ENCODE measurements around the gene CCDC97.
A peak's percentile ranks its signal among the peaks of the same experiment; 100 is the strongest.
"Not testable (repeated sequence)": the region's sequence is repeated elsewhere in the genome, so short reads cannot be mapped to it uniquely, and the experiment has no call there.

Gene CCDC97

DNA sequence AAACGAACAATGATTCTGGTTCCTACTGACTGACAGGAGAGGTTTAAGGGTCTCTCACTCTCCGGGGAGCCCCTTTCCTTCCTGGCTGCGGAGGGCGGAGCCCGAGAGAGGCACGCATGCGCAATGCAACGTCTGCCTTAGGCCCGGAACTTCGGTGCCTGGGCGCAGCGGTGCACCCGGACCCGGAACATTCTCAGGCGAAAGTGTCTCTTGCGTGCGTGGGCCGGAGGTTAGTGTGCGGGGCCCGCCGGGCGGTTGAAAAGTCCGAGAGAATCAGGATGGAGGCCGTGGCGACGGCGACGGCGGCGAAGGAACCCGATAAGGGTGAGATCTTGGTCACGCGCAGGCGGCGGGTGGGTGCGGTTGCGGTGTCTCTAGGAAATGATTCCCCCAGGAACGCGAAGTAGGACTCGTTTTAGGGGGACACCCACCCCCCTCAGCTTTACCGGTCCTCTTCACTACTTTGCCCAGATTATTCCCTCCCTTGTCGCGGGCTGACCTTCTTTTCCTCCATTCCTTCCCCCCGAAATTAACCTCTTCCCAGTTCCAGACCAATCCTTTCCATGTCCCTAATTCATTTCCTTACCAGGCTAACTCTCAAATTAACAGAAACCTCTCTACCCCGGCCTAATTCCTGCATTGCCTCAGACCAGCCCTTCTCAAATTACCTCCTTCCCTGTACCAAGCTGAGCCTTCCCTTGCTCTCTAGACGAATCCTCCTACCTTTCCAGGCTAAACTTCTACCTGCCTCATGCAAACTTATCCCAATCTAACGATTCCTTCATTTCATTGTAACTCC is at the start of gene CCDC97:
TSS of gene CCDC97 (plus strand) at position 140 of the 799 bp plus-strand sequence. CDS start at position 279, 139 bp downstream.
- DNase-seq = peak; percentile 94

DNA sequence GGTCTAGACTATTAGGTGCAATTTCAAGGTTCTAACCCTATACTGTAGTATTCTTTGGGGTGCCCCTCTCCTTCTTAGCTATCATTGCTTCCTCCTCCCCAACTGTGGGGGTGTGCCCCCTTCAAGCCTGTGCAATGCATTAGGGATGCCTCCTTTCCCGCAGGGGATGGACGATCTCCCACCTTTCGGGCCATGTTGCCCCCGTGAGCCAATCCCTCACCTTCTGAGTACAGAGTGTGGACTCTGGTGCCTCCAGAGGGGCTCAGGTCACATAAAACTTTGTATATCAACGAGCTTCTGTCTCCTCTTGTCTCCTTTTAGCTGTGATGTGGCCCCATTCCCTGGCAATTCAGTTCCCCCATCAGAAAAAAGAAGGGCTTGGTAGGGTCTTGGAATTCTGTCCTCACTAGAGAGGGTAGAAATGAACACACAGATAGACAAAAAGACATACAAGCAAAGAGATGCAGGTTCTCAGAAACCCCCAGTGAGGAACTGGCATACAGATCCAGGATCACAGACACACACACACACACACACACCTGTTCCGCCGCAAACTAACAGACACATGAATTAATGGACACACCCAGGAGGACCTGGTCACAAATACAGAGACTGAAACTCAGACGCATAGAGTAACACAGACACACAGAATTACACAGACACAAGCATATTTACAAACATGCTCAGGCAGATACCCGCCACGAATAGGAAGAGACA is 48.3 kb upstream of the CCDC97 start:
- DNase-seq = no peak

DNA sequence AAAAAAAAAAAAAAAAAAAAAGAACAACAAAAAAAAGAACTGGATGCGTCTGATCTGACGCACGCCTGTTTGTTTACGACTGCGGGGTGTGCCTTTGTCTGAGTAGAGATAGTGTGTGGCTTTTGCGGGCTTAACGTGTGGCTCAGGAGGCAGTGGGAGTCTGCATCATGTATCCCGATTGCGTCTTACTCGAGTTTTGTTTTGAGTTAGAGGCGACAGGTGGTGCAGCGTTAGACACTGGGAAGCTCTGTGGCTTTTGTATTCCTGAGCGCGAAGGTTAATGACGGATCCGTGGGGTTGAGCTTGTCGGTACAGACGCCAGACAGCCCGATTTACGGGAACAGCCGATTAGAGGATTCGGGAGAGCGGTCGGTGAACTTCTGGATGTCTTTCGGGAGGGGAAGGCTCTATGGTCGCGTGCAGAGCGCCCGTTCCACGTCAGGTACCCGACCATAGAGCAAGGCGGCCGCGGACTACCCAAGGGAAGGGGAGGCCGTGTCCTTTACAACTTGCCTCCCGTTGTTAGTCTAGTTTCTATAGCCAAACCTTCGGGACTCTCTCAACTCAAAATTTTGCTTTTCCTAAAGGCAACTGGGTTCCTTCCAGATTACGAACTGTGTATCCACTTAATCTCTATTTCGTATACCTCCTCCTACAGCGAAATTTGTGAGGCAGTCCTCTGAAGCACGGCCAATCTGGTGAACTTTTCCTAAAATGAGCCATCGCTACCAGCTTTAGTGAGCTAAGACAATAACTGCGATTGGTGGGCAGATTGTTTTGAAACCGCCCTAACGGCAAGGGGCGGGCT is 46.7 kb upstream of the CCDC97 start:
- DNase-seq = peak; percentile 84

DNA sequence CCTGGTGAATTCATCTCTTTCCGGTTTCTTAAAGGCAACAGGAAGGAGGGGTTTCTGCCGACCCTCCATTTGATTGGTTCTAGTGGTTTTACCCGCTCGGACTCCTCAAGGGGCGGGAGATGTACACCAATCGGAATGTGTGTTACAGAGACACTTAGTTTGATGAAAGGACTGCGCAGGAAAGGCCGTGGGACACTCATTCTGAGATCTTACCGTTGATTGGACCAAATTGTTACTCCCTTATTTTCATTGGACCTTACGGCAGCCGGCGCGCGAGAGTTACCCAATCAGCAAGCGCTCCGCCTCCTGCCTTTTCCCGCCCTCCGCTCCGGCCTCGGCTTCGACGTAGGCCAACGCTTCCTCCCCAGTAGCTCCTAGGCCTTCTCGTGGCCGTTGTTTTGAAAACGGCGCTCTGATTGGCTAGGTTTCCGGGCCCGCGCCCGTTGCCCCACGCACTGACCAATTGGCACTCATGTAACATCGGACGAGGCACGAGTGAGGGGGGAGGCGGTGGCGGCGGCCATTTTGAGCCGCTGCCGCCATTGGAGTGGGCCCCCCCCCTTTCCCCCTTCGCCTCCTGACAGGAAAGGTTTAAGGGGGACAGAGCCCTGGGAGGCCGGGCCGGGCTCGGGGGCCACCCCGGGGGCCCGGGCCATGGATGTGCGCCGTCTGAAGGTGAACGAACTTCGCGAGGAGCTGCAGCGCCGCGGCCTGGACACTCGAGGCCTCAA is 46.0 kb upstream of the CCDC97 start, which contains the start of gene HNRNPUL1:
TSS of gene HNRNPUL1 (plus strand) at position 523 of the 731 bp plus-strand sequence. CDS start at position 655, 132 bp downstream.
- peak; percentile 100 for DNase-seq

DNA sequence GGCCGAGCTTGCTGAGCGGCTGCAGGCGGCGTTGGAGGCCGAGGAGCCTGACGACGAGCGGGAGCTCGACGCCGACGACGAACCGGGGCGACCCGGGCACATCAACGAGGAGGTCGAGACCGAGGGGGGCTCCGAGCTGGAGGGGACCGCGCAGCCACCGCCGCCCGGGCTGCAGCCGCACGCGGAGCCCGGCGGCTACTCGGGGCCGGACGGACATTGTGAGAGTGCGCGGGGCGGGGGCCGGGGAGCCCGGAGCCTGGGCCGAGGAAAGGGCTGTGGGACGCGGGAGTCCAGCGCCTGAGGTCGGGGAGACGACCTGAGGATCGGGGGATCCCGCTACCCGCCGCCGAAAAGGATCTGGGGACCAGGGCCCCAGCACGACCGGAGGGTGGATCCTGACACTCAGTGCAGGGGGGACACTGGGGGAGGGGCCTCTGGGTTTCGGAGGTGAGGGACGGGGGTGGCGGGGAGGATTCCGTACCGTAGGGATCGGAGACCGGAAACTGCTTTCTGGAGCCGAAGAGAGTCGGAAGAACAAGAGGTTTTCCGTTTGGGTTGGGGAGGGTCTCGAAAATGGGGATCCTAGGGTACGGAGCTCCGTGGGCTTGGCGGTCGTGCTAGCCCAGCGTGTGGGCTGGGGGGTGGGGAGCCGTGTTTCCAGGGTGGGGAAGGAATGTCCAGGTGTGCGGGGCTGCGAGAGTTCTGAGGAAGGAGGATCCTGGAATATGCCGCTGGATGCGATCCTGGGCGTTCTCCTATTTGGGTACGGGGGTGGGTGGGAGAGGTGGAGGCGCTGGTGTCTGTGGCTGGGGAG is 45.2 kb upstream of the CCDC97 start:
- DNase-seq = peak; percentile 80

DNA sequence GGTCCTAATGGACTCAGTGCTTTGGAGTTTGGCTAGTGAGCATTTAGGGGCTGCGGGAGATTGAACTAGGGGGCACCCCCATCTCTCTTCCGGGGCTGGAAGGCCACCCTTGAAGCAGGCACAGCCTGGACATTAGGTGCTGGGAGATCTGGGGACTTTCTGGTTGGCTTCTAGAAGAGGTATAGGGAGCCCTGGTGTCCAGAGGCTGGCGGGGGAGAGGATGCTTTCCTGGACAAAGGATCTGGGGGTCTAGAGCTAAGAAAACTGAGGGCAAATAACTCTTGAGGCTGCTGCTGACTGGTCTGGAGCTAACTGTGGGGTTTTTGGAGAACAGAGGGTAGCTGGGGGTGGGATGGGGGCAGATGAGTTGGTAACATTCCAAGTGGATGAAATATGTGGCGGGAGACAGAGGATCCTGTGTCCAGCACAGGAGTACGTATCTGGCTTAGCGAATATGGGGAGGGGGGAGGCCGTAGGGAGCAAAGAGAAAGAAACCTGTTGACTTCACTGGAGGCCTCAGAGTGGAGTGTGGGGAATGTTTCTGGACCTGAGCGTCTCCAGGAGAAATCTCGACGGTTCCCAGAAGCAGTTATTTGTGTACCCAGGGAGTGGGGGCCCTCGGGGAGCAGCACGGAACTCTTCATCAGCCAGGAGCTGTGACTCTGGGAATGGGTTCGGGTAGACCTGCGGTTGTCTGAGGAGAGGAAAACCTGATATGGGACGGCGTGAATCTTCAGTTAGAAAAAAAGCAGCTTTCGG is 44.4 kb upstream of the CCDC97 start:
- peak; percentile 27 for DNase-seq

DNA sequence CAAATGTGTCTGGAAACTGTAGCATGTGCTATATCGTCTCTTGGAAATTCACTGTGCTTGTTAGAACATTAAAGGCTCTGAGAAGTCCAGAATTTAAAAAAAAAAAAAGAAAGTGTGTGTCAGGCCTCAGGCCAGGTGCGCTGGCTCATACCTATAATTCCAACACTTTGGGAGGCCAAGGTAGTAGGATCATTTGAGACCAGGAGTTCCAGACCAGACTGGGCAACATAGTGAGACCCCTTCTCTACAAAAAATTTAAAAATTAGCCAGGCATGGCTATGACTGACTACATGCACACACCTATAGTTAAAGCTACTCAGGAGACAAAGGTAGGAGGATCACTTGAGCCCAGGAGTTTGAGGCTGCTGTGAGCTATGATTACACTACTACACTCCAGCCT is 40.9 kb upstream of the CCDC97 start:
- DNase-seq = no peak

DNA sequence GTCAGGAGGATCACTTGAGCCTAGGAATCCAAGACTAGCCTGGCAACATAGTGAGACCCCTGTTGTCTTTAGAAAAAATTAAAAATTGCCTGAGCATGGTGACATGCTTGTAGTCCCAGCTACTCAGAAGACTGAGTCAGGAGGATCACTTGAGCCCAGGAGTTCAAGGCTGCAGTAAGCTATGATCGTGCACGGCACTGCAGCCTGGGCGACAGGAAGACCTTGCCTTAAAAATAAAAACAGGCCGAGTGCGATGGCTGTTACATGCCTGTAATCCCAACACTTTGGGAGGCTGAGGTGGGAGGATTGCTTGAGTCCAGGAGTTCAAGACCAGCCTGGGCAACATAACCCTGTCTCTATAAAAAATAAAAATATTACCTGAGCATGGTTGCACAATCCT is 40.4 kb upstream of the CCDC97 start:
- DNase-seq = no peak

DNA sequence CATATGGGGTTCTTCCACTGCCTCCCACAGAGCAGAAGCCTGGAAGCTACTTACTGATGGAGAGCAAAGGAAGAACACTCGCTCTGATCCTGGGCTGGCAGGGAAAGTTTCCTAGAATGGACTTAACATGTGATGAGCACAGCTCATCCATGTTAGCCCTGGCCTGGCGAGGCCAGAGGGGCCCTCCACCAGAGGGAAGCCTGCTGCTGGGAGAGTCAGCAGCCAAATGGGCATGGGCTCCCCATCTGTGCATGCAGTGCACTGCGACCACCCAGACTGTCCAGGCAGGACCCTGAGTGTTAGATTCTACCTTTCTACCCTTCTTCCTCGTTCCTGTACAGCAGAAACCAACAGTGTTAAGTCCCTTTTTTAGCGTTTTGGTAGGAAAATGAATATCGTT is 36.9 kb upstream of the CCDC97 start:
- no peak for DNase-seq

DNA sequence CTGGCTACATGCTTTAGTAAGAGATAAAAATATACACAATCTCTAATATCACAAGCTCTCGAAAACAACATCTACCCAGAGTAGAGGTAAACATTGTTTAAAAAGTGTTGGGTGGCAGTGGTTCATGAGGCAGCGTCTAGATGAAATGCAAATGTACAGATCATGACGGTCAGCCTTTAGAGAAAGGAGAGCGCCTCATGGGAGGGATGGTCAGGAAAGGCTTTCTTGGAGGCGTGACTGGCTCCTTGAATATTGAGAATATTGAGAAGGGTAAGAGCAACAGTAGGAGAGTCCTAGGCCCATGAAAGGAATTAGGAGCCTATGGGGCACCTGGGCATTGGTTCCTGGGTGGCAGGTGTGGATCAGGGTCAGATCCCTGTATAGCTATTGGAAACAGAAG is 35.2 kb upstream of the CCDC97 start:
- no peak for DNase-seq

DNA sequence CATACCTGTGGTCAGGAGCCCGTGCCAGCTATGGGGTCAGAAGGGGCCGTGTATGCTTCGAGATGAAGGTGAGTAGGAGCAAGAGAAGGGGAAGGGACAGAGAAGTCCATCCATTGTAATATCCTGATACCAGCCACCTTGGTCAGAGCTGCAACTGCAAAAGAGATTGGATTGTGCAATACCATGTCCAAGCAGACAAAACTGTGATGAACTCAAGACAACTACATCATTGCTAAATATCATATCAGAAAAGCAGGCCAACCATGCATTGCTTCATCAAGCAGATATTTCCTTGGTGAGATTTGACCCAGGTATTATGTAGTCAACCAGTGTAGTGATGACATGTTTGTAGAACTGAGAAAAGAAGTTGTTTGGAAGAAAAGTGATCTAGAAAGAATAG is 33.7 kb upstream of the CCDC97 start:
- peak; percentile 30 for DNase-seq

DNA sequence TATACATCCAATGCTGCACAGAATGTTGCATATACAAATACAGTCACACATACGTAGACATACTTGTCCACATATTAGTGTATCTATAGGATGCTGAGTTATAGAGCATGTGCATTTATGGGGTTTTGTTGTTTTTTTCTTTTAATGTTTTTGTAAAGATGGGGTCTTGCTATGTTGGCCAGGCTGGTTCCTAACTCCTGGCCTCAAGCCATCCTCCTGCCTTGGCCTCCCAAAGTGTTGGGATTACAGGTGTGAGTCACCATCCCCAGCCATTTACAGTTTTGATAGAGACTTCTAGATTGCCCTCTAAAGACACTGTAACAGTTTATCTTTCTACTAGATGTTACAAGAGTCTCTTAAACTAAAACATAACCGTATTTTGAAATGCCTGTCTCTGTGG is 31.5 kb upstream of the CCDC97 start:
- no peak for DNase-seq

DNA sequence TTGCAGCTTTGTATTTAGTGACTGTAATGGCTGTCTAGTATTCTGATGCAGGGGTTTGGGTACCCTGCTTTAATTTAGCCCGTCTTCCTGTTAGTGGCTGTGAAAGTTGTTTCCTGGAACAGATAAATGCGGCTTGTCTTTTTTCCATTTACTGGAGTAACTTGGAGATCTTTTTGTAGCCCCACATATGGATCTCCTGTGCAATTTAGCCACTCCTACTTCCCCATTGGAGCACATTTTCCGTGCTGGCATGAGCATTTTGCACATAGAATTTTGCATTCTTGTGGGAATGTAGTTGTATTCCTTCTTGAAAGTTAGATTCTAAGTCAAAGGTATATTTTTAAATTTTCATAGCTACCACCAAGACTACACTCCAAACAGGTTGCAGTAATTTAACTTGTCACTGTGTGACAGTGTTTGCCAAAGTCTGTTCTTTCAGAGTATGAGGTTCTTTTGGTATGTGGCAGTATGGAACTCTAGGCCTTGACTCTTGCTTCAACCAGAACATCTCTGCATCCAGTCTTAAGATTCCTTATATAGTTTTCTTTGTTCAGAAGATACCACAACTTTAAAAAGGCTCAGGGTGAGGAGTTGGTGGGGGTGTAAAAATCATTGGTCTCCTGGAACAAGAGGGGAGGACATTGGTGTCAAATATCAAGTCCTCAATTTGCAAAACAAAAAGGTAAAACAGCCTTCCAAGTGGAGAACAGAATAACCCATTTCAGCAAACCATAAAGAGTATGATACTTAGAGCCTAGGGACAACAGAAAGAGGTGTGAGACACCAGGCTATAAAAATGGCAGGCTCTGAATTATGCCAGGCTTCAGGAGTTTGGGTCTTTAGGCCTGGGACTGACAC is 21.1 kb upstream of the CCDC97 start:
- no peak for DNase-seq

DNA sequence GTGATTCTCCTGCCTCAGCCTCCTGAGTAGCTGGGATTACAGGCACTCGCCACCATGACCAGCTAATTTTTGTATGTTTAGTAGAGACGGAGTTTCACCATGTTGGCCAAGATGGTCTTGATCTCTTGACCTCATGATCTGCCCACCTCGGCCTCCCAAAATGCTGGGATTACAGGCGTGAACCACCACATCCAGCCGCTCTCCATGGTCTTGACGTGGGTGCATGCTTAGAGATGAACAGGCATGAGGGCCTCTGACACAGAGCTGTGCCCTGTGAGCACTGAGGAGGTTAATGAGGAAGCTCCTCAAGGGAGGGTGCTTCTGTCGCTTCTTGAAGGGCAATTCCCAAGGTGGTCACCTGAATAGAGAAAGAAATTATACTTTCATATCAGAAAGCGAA is 20.2 kb upstream of the CCDC97 start:
- not testable (repeated sequence) for DNase-seq

DNA sequence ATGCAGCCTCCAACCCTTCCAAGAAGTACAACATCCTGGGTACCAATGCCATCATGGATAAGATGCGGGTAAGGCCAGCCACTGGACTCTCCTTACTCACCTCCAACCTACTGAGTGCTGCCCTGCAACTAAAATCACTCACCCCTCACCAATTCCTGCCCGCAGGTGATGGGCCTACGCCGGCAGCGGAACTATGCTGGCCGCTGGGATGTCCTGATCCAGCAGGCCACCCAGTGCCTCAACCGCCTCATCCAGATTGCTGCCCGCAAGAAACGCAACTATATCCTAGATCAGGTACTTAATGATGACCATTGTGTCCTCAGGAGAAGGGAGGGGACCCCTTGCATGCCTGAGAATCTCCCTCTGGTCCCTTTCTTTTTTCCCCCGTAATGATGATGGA is 15.6 kb upstream of the CCDC97 start:
- DNase-seq = no peak

DNA sequence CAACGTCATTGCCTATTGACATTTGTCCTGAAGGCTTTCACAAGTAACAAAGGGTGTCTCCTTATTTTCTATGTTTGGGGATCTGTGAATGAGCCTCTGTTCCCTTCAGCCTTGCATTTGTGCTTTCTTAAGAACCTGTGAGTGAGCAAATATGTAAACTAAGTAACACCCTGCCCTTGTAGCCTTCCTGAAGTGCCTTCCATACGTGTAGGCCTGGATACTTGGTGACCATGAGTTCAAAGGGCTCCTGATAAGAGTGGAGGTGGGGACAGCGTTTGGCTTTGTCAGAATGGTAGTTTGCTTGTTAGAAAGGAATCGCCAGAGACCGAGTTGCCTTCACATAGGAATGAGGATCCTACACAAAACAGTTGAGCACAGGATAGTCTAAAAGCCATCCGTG is 14.5 kb upstream of the CCDC97 start:
- no peak for DNase-seq

DNA sequence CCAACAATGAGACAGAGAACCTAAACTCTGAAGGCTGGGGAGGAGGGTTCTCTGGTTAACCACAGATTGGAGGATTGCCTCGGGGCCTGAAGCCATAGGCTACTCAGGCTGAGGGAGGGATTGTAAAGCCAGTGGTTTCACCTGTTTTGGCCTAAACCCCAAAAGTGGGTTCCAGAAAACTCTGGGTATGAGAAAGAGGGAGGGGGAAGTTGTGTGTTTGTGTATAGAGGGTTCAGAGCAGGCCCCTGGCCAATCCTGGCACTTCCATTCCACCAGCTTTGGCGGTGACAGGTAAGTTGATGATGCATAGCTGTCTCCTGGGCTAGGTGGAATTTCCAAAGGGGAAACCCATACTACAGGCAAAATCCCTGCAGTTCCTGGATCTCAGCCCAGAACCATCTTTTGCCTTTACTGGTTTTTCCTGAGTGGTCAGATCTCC is 13.5 kb upstream of the CCDC97 start:
- DNase-seq = peak; percentile 31

DNA sequence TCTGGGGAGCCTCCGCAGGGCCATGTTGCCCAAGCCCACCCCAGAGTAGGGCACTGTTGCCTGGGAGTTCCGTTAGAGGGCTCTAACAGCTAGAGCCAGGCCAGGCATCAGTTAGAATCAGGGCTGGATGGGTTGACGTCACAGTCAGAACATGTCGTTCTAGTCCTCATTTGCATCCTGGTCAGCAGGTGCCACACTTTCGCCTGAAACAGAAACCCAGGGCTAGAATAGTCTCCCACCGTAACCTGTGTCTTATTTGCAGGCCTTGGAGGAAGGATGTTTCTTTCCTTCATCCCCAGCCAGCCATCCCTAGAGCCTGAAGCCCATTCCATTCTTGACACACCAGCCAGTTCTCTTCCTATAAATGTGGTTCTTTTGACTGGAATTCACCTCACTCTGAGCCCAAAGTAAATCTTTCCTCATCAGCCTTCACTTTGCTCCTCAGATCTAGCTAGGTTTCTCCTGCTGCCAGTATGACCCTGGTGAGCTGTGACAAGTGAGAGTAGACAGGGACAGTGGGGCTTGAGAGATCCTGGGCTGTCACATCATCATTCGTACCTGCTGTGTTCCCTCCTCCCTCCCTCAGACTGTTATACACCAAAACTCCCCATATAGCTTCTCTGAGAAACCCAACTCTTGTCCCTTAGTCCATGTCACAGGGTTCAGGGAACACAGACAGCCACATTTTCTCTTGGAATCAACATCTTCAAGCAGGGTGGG is 12.2 kb upstream of the CCDC97 start:
- DNase-seq = no peak

DNA sequence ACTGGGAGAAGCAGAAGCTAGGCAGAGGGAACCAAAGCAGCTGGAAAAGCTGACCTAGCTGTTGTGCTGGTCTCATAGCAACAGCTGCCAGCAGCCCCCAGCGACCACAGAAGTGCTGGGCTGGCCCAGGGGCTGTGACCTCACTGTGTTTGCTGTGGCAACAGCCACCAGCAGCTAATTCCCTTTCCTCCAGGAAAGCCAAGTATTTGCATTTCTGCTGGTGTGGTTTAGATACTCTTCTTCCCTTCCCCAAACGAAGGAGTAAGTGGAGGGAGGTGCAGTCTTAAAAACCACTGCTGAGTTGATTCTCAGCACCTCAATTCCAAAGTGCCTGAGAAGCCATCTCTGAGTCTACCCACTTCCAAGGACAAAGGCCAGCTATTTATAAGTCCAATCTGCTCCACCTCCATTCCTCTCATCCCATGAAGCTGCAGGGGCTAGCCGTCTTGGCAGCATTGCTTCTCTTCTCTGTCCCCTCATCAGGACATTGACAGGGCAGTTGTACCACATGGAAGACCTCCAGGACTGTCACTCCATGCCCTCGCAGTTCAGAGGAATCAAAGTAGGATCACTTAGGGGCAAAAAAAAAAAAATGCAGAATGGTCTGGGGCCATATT is 11.5 kb upstream of the CCDC97 start:
- peak; percentile 70 for DNase-seq

Data from hematopoietic multipotent progenitor cell treated with erythropoietin and hydrocortisone succinate and interleukin-3 and kit ligand, for 4 days (in vitro differentiated cells).